ENCODE results near the gene TRAF4.
A peak's percentile ranks its signal among the peaks of the same experiment; 100 is the strongest.

TRAF4 gene

DNA sequence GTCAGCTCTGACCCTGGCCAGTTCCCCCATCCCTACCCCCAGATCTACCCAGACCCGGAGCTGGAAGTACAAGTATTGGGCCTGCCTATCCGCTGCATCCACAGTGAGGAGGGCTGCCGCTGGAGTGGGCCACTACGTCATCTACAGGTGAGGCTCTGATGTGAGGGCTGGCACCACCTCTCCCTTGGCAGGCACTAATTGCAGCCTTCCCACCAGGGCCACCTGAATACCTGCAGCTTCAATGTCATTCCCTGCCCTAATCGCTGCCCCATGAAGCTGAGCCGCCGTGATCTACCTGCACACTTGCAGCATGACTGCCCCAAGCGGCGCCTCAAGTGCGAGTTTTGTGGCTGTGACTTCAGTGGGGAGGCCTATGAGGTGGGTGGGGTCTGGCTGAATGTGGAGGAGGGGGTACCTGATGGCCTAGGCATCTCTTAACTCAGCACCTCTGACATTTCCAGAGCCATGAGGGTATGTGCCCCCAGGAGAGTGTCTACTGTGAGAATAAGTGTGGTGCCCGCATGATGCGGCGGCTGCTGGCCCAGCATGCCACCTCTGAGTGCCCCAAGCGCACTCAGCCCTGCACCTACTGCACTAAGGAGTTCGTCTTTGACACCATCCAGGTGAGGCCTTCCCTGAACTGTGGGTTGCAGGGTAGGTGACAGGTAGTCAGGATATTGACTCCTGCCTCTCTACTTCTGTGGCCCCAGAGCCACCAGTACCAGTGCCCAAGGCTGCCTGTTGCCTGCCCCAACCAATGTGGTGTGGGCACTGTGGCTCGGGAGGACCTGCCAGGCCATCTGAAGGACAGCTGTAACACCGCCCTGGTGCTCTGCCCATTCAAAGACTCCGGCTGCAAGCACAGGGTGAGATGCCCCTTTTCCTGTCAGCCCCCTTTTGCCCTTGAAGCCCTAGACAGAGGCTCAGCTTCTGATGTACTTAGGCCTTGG is 4.3 kb downstream of the TRAF4 start:
- Histone ChIP-seq H3K9me3 (ENCODE audit: low read length) (no peaks in the 10 kb centered on the region), H3K36me3 (ENCODE audit: insufficient read depth, low read length) (peaks cover 13% of the 10 kb centered on the region), H3K27ac (ENCODE audit: low read depth, low read length) (no peak overlapping the region), H3K4me1 (ENCODE audit: insufficient read depth, low read length) (peaks cover 28% of the 10 kb centered on the region), H3K4me3 (ENCODE audit: low read depth in 1 of 2, low read length in 2 of 2) (no peak overlapping the region), H3K27me3 (ENCODE audit: control insufficient read depth in 1 of 2, insufficient read depth in 2 of 2, low read length in 2 of 2) (no peaks in the 10 kb centered on the region), H3K9ac (ENCODE audit: low read length) (no peak overlapping the region)

DNA sequence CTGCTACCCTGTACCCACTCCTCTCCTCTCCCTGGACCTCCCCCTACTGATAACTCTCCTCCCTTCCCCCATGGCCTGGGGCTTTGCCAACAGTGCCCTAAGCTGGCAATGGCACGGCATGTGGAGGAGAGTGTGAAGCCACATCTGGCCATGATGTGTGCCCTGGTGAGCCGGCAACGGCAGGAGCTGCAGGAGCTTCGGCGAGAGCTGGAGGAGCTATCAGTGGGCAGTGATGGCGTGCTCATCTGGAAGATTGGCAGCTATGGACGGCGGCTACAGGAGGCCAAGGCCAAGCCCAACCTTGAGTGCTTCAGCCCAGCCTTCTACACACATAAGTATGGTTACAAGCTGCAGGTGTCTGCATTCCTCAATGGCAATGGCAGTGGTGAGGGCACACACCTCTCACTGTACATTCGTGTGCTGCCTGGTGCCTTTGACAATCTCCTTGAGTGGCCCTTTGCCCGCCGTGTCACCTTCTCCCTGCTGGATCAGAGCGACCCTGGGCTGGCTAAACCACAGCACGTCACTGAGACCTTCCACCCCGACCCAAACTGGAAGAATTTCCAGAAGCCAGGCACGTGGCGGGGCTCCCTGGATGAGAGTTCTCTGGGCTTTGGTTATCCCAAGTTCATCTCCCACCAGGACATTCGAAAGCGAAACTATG is 5.2 kb downstream of the TRAF4 start:
- H3K27ac ChIP-seq (ENCODE audit: low read depth, low read length), result no peak overlapping the region
- H3K4me1 ChIP-seq (ENCODE audit: insufficient read depth, low read length), result peaks cover 28% of the 10 kb centered on the region
- no peak overlapping the region for H3K4me3 ChIP-seq (ENCODE audit: low read depth in 1 of 2, low read length in 2 of 2)
- peaks cover 13% of the 10 kb centered on the region for H3K36me3 ChIP-seq (ENCODE audit: insufficient read depth, low read length)
- no peaks in the 10 kb centered on the region for H3K27me3 ChIP-seq (ENCODE audit: control insufficient read depth in 1 of 2, insufficient read depth in 2 of 2, low read length in 2 of 2)
- no peaks in the 10 kb centered on the region for H3K9me3 ChIP-seq (ENCODE audit: low read length)
- H3K9ac ChIP-seq (ENCODE audit: low read length), result no peak overlapping the region

- Histone ChIP-seq H3K9me3 (ENCODE audit: low read length) (no peaks in the 10 kb centered on the region), H3K4me1 (ENCODE audit: insufficient read depth, low read length) (peaks cover 24% of the 10 kb centered on the region), H3K27me3 (ENCODE audit: control insufficient read depth in 1 of 2, insufficient read depth in 2 of 2, low read length in 2 of 2) (no peaks in the 10 kb centered on the region), H3K27ac (ENCODE audit: low read depth, low read length) (no peak overlapping the region), H3K4me3 (ENCODE audit: low read depth in 1 of 2, low read length in 2 of 2) (no peak overlapping the region), H3K9ac (ENCODE audit: low read length) (no peak overlapping the region), H3K36me3 (ENCODE audit: insufficient read depth, low read length) (peaks cover 13% of the 10 kb centered on the region)
These were observed 5.8 kb downstream of the TRAF4 start for GRCh38 chr17:28749516-28750177.

DNA sequence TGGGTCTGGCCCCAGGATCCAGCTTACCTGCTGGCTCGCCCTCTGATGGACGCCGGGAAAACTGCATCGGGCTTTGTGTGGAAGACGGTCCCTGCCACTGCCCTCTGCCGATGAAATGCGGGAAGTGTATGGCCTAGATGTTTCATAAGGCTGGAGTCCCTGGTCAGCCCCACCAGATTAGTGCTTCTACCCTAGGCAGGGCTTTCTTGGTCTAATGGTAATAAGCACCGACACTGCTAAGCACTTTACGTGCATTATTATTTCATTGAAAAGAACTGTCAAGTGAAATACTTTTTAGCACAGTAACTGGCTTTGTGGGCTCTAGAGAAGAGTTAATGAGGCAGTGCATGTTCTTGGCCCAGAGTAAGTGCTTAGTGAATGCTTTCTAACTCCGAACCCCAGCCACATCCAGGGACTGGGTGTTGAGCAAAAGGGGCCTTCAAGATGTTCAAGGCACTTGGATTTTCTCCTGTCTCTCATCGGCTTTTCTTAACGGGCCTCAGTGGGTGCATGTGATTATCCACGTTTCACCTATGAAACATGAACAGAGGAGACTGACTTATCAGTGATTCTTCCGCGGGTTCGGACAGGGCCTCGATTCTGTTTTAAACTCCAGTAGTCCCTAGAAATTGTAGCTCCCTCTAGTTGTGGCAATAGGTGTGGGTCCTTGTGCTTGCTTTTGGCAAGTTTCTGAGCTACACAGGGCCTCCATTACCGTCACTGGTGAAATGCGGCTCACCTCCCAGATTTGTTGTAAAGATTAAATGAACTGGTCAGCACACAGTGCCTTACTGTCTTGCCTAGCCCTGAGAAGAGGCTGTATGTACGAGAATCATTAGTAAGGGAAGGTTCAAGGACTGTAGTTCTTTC is 6.6 kb downstream of the TRAF4 start:
- H3K9ac ChIP-seq (ENCODE audit: low read length), result peak overlapping the region; percentile 2
- peaks cover 16% of the 10 kb centered on the region for H3K4me1 ChIP-seq (ENCODE audit: insufficient read depth, low read length)
- no peak overlapping the region for H3K4me3 ChIP-seq (ENCODE audit: low read depth in 1 of 2, low read length in 2 of 2)

GRCh38 chr17:28751600-28752366 is 8.0 kb downstream of the TRAF4 start:
- peaks cover 3% of the 10 kb centered on the region for H3K4me1 ChIP-seq (ENCODE audit: insufficient read depth, low read length)
- H3K9ac ChIP-seq (ENCODE audit: low read length), result no peak overlapping the region
- H3K9me3 ChIP-seq (ENCODE audit: low read length), result no peaks in the 10 kb centered on the region
- no peak overlapping the region for H3K27ac ChIP-seq (ENCODE audit: low read depth, low read length)
- H3K36me3 ChIP-seq (ENCODE audit: insufficient read depth, low read length), result peaks cover 13% of the 10 kb centered on the region
- no peaks in the 10 kb centered on the region for H3K27me3 ChIP-seq (ENCODE audit: control insufficient read depth in 1 of 2, insufficient read depth in 2 of 2, low read length in 2 of 2)
- H3K4me3 ChIP-seq (ENCODE audit: low read depth in 1 of 2, low read length in 2 of 2), result no peak overlapping the region

More for the DNA sequence above, 6.6 kb downstream of the TRAF4 start:
- peaks cover 13% of the 10 kb centered on the region for H3K36me3 ChIP-seq (ENCODE audit: insufficient read depth, low read length)
- H3K9me3 ChIP-seq (ENCODE audit: low read length), result no peaks in the 10 kb centered on the region
- no peak overlapping the region for H3K27ac ChIP-seq (ENCODE audit: low read depth, low read length)
- H3K27me3 ChIP-seq (ENCODE audit: control insufficient read depth in 1 of 2, insufficient read depth in 2 of 2, low read length in 2 of 2), result no peaks in the 10 kb centered on the region

DNA sequence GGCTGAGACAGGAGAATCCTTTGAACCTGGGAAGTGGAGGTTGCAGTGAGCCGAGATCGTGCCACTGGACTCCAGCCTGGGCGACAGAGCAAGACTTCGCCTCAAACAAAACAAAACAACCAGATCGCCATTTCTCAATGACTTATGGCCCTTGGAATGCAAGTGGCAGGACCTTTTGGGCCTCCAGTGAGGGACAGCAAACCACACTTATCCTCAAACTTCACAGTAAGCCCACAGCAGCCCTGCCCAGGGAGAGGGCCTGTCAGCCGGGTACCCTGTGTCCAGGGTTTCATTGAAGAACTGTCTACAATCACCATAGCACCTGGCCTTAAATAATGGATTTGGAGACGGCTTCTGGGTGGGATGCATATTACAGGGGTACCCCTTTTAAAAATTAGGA is 11.7 kb downstream of the TRAF4 start:
- no peaks in the 10 kb centered on the region for H3K9me3 ChIP-seq (ENCODE audit: low read length)
- H3K4me1 ChIP-seq (ENCODE audit: insufficient read depth, low read length), result no peaks in the 10 kb centered on the region
- no peak overlapping the region for H3K9ac ChIP-seq (ENCODE audit: low read length)

GRCh38 chr17:28756049-28756804 is 12.4 kb downstream of the TRAF4 start:
- Histone ChIP-seq H3K27ac (ENCODE audit: low read depth, low read length) (no peak overlapping the region), H3K9me3 (ENCODE audit: low read length) (no peaks in the 10 kb centered on the region), H3K9ac (ENCODE audit: low read length) (no peak overlapping the region), H3K4me3 (ENCODE audit: low read depth in 1 of 2, low read length in 2 of 2) (no peak overlapping the region), H3K4me1 (ENCODE audit: insufficient read depth, low read length) (no peaks in the 10 kb centered on the region), H3K36me3 (ENCODE audit: insufficient read depth, low read length) (peaks cover 11% of the 10 kb centered on the region), H3K27me3 (ENCODE audit: control insufficient read depth in 1 of 2, insufficient read depth in 2 of 2, low read length in 2 of 2) (no peaks in the 10 kb centered on the region)

More for the DNA sequence above, 11.7 kb downstream of the TRAF4 start:
- Histone ChIP-seq H3K27me3 (ENCODE audit: control insufficient read depth in 1 of 2, insufficient read depth in 2 of 2, low read length in 2 of 2) (no peaks in the 10 kb centered on the region), H3K4me3 (ENCODE audit: low read depth in 1 of 2, low read length in 2 of 2) (no peak overlapping the region), H3K36me3 (ENCODE audit: insufficient read depth, low read length) (peaks cover 11% of the 10 kb centered on the region), H3K27ac (ENCODE audit: low read depth, low read length) (no peak overlapping the region)

DNA sequence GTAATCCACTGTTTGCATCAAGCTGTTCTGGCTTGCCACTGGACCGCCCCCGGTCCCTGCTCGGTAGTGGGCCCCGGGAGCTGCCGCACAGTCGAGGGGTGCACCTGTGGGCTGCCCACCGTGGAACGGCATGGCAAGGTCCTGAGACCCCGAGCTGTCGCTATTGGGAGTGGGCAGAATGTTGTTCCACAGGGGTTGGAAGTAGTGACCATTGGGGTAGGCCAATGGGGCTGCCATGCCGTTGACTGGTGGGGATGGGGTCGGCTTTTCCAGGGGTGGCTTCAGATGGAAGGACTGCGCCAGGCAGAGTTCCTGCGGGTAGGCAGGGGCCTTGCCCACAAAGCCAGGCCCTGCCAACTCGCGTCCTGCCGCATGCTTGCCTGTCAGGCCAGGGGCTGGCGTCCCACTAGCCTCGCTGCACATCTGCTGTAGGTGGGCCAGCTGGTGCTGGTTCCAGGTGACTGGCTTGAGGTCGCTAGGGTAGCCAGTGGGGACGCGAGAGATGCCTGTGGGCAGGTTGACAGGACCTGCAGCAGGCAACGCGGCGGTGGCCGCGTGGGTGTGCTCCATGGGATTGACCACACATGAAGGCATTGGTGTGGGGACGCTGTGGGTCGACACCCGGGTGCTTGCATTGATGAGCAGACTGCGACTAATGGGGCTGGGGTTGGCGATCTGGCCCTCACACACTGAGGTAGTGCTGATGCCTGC is 14.8 kb downstream of the TRAF4 start:
- no peak overlapping the region for H3K4me3 ChIP-seq (ENCODE audit: low read depth in 1 of 2, low read length in 2 of 2)
- peaks cover 2% of the 10 kb centered on the region for H3K4me1 ChIP-seq (ENCODE audit: insufficient read depth, low read length)
- H3K9ac ChIP-seq (ENCODE audit: low read length), result no peak overlapping the region
- no peak overlapping the region for H3K27ac ChIP-seq (ENCODE audit: low read depth, low read length)
- H3K36me3 ChIP-seq (ENCODE audit: insufficient read depth, low read length), result peaks cover 11% of the 10 kb centered on the region
- no peaks in the 10 kb centered on the region for H3K9me3 ChIP-seq (ENCODE audit: low read length)
- no peaks in the 10 kb centered on the region for H3K27me3 ChIP-seq (ENCODE audit: control insufficient read depth in 1 of 2, insufficient read depth in 2 of 2, low read length in 2 of 2)

DNA sequence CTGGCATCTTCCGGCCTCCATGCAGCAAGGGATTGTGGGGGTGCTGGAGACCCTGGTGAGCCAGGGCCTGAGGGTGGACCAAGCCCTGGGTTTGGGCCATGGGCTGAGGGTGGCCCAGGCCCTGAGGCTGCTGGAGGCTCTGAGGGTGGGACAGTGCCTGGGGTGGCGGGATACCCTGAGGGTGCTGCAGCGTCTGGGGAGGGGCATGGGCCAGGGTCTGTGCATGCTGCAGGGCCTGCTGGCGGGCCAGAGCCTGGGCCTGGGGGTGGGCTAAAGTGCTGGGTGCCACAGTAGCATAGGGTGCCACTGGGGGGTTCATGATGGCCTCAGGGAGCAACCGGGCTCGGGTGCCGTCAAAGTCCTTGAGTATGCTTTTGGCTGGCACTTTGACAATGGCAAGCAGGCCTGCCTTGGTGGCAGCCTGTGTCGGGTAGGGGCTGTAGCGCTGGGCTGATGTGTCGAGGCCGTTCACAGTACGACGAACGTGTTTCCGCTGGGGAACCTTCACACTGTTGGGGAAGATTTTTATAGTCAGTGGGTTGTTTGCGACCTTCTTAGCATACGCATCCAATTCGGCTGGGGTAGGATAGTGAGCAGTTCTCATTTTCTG is 15.6 kb downstream of the TRAF4 start:
- no peak overlapping the region for H3K27ac ChIP-seq (ENCODE audit: low read depth, low read length)
- no peaks in the 10 kb centered on the region for H3K27me3 ChIP-seq (ENCODE audit: control insufficient read depth in 1 of 2, insufficient read depth in 2 of 2, low read length in 2 of 2)
- no peaks in the 10 kb centered on the region for H3K9me3 ChIP-seq (ENCODE audit: low read length)
- H3K4me3 ChIP-seq (ENCODE audit: low read depth in 1 of 2, low read length in 2 of 2), result no peak overlapping the region
- H3K36me3 ChIP-seq (ENCODE audit: insufficient read depth, low read length), result peaks cover 11% of the 10 kb centered on the region
- H3K4me1 ChIP-seq (ENCODE audit: insufficient read depth, low read length), result peaks cover 6% of the 10 kb centered on the region
- no peak overlapping the region for H3K9ac ChIP-seq (ENCODE audit: low read length)

All from muscle layer of colon (tissue), 2 donors.